ENCODE results near the gene DHX35. TPM values are rescaled to one million over a fixed set of nuclear protein-coding genes. Genes with fewer than 3 reads are reported as not detected.

DHX35 gene
- total and polyA plus RNA-seq, 2 of the 13 experiments (the other 11 are each of a cell fraction or from before 2014, with no cell fraction given), result 25.8 to 28.7 TPM

- Histone ChIP-seq H3K9ac (ENCODE audit: insufficient read depth, low read depth, low read length) (no peak overlapping the region), H3K4me3 (replicated peaks in 1 of 3; ENCODE audit: insufficient read depth in 1 of 3, low read depth in 2 of 3, low read length in 3 of 3) (no peak overlapping the region), H3K27ac (ENCODE audit: extremely low read length, insufficient read depth, low read length) (no peak overlapping the region), H3K4me2 (ENCODE audit: low read depth, low read length) (no peak overlapping the region), H3K36me3 (replicated peaks in 1 of 2; ENCODE audit: control insufficient read depth in 1 of 2, insufficient read depth in 2 of 2, low read length in 2 of 2) (peaks cover 14 to 16% of the 10 kb centered on the region in 2 experiments), H3K27me3 (ENCODE audit: control insufficient read depth in 1 of 2, insufficient read depth in 2 of 2, low read length in 2 of 2) (no peaks in the 10 kb centered on the region; a peak in 1 of 5 replicates), H3K79me2 (ENCODE audit: insufficient read depth, low read length) (no peaks in the 10 kb centered on the region), H3K4me1 (ENCODE audit: insufficient read depth, low read length) (peaks cover 22% of the 10 kb centered on the region), H3K9me3 (ENCODE audit: low read length) (no peaks in the 10 kb centered on the region), H4K20me1 (ENCODE audit: insufficient read depth, low read length) (no peaks in the 10 kb centered on the region), H2AFZ (ENCODE audit: low read length) (no peak overlapping the region)
- DNase-seq (ENCODE audit: low spot score) (no peak), FAIRE-seq (no peak), ATAC-seq (no peak)
- ChIA-PET POLR2A (no interaction called here), CTCF (ENCODE audit: low intra/inter-chr PET ratio, low total read pairs) (no interaction called here)
- intact Hi-C loops (cut with micrococcal nuclease; ENCODE audit: unreplicated experiment) (loop anchor here (5.0 to 10.0 kb wide), 2 partner anchors 81 to 398 kb away; partner anchors contain the start of gene DHX35), in situ Hi-C loops (cut with HindIII; ENCODE audit: extremely low pct_ligation_motif_present, low pct_unique_long_range_greater_than_20kb) (loop anchor here (5.0 to 25.0 kb wide), 3 partner anchors 37 to 408 kb away; no protein-coding TSS in a partner anchor)
- WGBS (ENCODE audit: low lambda C conversion rate), result 95% methylated on average over 8 of the region's 8 CpGs
- TF ChIP-seq, protein P1, sequence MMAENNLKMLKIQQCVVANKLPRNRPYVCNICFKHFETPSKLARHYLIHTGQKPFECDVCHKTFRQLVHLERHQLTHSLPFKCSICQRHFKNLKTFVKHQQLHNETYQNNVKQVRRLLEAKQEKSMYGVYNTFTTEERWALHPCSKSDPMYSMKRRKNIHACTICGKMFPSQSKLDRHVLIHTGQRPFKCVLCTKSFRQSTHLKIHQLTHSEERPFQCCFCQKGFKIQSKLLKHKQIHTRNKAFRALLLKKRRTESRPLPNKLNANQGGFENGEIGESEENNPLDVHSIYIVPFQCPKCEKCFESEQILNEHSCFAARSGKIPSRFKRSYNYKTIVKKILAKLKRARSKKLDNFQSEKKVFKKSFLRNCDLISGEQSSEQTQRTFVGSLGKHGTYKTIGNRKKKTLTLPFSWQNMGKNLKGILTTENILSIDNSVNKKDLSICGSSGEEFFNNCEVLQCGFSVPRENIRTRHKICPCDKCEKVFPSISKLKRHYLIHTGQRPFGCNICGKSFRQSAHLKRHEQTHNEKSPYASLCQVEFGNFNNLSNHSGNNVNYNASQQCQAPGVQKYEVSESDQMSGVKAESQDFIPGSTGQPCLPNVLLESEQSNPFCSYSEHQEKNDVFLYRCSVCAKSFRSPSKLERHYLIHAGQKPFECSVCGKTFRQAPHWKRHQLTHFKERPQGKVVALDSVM (CRISPR knock-in tag; IDR thresholded peaks at IDR 0.05), result no peak
- TF ChIP-seq CEBPZ (IDR thresholded peaks at IDR 0.05; ENCODE audit: low read length), result no peak
- TF ChIP-seq ZNF180 (CRISPR knock-in tag; IDR thresholded peaks at IDR 0.05; ENCODE audit: borderline replicate concordance, low read depth), result no peak
- TF ChIP-seq ZNF124 (CRISPR knock-in tag; IDR thresholded peaks at IDR 0.05), result no peak
- no peak for TF ChIP-seq MED8 (CRISPR knock-in tag; IDR thresholded peaks at IDR 0.05; ENCODE audit: insufficient replicate concordance)
- no peak for TF ChIP-seq ZNF703 (CRISPR knock-in tag; IDR thresholded peaks at IDR 0.05; ENCODE audit: borderline replicate concordance)
- no peak for TF ChIP-seq SATB2 (CRISPR knock-in tag; IDR thresholded peaks at IDR 0.05)
- no peak for TF ChIP-seq ZNF850 (CRISPR knock-in tag; conservative IDR thresholded peaks at IDR 0.05)
- no peak for TF ChIP-seq SALL2 (CRISPR knock-in tag; IDR thresholded peaks at IDR 0.05)
- no peak for TF ChIP-seq SRY (CRISPR knock-in tag; IDR thresholded peaks at IDR 0.05)
- TF ChIP-seq, protein P2, sequence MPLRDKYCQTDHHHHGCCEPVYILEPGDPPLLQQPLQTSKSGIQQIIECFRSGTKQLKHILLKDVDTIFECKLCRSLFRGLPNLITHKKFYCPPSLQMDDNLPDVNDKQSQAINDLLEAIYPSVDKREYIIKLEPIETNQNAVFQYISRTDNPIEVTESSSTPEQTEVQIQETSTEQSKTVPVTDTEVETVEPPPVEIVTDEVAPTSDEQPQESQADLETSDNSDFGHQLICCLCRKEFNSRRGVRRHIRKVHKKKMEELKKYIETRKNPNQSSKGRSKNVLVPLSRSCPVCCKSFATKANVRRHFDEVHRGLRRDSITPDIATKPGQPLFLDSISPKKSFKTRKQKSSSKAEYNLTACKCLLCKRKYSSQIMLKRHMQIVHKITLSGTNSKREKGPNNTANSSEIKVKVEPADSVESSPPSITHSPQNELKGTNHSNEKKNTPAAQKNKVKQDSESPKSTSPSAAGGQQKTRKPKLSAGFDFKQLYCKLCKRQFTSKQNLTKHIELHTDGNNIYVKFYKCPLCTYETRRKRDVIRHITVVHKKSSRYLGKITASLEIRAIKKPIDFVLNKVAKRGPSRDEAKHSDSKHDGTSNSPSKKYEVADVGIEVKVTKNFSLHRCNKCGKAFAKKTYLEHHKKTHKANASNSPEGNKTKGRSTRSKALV (CRISPR knock-in tag; IDR thresholded peaks at IDR 0.05), result no peak
- TF ChIP-seq ATF2 (CRISPR knock-in tag; IDR thresholded peaks at IDR 0.05), result no peak
- no peak for TF ChIP-seq ZC3H4 (CRISPR knock-in tag; IDR thresholded peaks at IDR 0.05; ENCODE audit: borderline replicate concordance)
- TF ChIP-seq, protein P3, sequence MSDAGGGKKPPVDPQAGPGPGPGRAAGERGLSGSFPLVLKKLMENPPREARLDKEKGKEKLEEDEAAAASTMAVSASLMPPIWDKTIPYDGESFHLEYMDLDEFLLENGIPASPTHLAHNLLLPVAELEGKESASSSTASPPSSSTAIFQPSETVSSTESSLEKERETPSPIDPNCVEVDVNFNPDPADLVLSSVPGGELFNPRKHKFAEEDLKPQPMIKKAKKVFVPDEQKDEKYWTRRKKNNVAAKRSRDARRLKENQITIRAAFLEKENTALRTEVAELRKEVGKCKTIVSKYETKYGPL (CRISPR knock-in tag; IDR thresholded peaks at IDR 0.05), result no peak
- no peak for TF ChIP-seq AHR (CRISPR knock-in tag; IDR thresholded peaks at IDR 0.05)
- no TSS peak for BruUV-seq (replicated peaks)
These were observed 83.5 kb downstream of the DHX35 start for GRCh38 chr20:39045676-39046075.

Data from HepG2 (cell line).